ENCODE measurements around the gene CCDC92B.

The CCDC92B gene

DNA sequence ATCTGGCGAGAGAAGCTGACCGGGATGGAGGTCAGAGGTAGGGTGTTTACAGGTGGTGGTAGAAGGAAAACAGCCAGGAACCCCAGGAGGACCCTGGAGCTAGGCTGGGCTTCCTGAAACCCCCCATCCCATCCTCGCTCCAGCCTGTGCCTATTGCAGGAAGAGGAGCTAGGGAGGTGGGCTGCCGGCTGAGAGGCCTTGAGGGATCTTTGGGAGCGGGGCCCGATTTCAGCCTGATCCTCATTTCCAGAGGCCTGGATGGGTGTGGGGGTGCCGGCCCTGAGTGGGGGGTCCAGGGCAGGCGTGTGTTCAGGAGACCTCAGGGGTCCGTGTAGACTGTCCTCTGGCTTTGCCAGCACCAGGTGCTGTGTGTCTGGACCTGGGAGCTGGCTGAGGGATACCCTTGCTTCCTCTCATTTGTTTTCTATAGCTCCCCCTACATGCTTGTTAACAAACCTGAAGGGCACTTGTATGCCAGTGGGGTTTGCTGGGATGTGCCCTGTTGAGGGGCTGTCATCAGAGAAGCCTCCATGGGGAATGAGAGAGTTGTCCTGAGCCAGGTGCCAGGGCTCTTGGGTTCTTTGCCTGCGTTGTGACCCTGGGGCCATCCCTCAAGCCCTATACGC lies 27.9 kb upstream of the CCDC92B start:
- no peak for DNase-seq

DNA sequence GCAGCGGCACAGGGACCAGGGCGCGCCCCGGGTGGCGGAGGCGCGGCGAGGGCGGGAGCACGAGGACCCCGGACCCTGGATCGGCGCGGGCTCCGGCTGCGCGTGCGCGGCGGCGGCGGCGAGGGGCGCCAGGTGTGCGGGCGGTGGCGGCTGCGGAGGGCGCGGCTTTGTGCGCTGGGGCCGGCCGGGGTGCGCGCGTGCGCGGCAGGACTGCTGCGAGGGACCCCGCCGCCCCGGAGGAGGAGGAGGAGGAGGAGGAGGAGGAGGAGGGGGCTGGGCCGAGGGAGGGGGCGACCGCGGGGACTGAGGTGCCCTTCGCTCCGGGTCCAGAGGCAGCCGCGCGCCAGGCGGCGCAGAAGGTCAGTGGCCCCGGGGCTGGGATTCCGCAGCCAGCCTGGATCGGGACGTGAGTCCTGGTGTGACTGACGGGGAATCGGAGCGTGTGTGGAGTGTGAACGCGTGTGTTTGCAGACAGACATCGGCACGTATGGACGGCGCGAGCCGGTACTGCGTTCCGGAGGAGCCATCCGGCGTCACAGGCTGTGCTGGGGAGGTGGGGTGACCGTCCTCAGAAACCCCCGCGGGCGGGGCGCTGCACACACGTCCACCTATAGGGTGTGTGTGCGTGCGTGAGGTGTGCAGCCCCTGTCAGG lies 27.3 kb upstream of the CCDC92B start:
- no peak for DNase-seq

DNA sequence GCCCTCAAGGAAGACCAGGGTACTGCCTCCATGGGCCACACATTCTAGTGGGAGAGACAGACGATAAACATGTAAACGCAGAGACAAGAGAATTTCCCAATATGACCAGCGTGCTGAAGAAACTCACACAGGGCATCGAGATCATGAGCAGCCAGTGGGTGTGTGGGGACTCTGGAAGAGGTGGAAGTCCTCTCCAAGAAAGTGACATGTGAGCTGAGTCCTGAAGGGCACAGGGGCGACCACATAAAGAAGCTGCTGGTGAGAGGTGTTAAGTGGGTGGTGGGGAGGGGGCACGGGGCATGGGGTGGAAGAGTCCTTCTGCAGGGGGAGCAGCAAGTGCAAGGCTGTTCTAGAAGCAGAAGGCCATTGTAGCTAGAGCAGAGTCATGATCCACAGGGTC lies 25.8 kb upstream of the CCDC92B start:
- DNase-seq, result no peak

DNA sequence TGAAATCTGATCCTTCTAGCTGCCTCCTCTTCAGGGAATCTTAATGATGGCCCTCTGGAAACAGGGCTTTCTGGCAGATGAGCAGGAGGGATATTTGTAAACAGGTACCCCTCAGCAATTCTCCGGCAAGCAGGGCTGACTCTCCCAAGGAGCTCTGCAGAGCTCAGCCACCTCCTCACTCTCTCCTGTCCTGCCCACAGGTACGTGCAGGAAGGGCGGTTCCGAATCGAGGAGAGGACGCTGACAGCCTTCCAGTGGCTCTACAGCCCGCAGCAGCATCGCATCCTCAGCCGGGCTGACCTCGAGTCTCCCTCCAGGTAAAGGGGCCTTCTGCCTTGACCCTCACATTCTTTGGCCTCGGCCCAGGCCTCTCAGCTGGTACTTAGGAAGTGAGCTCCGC lies 20.7 kb upstream of the CCDC92B start:
- DNase-seq, result no peak

DNA sequence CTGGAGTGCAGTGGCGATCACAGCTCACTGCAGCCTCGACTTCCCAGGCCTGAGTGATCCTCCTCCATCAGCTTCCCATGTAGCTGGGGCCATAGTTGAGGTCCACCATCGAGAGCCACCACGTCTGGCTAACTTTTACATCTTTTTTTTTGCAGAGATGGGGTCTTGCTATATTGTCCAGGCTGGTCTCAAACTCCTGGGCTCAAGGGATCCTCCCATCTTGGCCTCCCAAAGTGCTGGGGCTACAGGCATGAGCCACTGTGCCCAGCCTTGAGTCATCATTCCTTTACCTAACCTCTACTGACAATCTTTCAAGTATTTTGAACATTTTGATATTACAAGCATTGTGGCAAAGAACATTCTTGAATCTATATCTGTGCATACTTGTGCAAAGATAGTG lies 9.4 kb upstream of the CCDC92B start:
- DNase-seq, result no peak

DNA sequence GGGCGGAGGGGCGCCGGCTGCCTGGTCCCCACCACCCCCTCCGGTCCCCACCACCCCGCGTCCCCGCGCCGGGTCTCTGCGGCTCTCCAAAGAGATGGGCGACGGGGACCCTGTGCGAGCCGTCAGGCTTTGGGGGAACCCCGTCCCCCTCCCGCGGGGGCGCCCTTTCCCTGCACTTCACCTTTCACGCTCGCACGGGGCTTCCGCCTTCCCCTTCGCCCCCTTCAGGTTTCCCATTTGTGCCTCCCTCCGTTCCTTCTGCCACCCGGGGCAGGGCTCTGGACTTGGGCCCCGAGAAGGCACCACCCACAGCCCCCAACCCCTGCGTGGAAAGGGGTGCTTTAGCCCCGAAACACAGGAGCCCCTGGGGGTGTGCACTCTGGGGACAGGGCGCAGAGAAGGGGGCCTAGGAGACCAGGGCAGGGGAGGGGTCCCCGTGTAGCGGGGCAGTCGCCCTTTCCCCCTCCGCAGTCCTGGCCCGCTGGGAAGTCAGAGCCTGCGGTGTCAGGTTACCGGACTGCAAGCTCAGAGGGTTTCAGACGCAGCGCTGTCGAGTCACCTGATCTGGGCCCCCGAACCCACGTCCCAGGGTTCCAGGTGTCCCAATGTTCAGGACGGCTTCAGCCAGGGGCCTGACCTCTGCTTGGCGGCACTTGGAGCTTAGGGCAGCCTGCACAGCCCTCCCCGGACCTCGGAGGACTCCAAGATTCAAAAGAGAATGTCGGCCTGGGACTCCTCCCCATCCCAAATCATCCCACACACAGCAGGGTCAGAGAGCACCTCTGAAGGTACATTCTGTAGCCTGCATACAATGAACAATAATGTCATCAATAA lies 6.7 kb upstream of the CCDC92B start:
- no peak for DNase-seq

DNA sequence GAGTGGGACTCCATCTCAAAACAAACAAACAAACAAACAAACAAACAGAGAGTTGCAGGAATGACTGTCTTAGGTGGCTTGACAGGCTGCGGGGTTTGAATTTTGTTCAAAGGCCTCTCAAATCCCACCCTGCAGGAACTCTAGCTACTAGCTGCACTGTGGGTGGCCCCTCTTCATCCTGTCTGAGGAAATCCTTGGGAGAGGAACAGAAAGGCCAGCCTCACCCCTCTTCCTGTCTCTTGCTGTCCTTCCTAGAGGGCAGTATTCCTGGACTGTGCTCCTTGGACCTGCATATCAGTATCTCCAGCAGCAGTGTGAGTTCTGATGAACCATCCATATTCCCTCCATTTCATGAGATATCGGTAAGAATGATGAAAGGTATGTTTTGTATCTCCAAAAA lies 2.0 kb upstream of the CCDC92B start:
- no peak for DNase-seq

DNA sequence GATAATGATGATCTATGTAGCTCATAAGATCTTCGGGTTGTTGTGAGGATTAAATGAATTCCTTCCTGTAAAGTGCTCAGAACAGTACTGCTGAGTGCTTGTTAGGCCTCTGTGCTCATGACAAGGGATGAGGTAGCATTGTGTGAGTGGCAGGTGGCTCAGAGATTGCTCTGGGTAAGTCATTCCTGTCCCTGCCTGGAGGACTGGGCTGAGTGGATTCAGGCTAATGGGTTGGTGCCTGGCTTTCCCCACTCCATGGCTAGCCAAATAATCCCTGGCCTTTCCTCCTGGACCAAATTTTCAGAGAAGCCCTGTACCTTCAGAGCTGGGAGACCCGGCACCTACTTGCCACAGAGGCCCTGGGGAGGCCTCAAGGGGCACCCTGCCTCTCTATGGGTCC lies 1.3 kb upstream of the CCDC92B start:
- DNase-seq, result no peak

DNA sequence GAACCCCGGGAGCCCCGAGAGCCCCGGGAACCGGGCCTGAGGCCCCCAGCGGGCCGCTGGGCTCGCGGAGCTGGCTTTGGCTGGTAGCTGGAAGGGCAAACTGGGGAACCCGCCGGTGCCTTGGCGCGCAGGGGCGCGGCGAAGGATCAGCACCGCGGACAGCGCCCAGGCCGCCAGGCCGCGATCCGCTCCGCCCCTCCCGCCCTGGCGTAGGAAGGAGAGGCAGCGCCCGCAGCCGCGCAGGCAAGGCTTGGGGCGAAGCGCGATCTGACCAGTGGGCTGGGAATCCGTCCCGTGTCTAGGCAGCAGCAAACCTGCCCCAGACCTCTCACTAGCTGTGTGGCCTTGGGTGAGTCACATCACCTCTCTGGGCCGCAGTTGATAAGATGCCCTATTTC lies 331 bp upstream of the CCDC92B start:
- peak; percentile 61 for DNase-seq

DNA sequence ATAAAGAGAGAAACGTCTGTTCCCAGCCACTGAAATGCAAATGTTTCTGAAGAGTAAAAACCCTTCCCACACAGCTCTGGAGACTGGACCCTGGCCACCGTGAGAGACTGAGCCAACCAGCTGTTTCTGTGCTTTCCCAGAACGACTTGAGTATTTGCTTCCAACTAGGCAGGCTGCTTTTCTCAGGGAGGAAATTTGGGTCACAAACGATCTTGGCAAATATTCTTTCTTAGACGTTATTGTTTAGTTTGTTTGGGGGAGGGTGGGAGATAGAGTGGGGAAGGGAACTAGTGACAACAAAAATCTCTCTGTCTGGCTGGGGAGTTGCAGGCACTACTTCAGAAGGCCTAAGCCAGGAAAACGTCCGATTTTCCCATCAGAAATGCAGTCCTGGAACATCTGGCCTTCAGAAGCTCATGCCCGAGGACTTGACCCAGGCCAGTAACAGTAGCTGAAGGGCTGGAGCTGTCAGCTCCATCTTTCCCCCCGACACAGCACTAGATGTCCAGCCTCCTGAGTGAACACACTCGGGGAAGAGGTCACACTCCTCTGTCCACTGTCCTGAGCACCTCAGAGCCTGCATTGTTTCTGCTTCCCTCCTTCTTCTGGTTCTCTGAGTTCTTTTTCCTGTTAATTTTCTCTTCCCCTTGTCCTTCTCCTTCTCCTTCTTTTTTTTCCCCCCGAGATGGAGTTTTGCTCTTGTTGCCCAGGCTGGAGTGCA lies 4.0 kb downstream of the CCDC92B start:
- DNase-seq, result no peak

DNA sequence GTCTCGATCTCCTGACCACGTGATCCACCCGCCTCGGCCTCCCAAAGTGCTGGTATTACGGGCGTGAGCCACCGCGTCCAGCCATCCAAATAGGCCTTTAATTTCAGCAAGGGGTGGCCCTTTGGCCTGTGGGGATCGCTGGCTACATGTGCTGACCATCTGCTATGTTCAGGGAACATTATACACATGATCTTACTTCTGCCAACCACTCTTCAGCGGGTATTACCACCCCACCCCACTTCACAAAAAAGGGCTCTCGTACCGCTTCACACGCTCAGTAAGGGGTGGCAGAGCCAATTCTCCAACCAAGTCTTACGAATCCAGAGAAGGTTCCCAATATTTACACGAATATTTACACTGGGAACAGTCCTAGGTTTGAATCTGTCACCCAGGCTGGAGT lies 11.8 kb downstream of the CCDC92B start:
- no peak for DNase-seq

DNA sequence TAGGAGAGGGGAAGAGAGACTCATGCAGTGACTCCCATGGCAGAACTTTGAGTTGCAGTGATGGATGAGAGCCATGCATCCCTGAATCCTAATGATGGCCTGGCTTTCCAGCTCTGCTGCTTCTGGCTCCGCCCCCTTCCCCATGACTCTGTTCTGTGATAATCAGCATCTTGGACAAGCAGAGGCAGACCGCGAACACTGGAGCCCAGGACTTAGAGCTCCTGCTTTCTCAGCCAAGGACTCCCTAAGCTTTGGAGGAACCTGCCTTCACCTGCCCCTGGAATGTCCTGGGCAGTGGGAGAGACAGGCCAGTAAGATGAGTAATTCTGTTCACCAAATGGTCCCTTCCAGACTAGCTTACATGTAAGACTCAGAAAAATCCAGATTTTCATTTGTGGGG lies 12.5 kb downstream of the CCDC92B start:
- DNase-seq, result no peak

DNA sequence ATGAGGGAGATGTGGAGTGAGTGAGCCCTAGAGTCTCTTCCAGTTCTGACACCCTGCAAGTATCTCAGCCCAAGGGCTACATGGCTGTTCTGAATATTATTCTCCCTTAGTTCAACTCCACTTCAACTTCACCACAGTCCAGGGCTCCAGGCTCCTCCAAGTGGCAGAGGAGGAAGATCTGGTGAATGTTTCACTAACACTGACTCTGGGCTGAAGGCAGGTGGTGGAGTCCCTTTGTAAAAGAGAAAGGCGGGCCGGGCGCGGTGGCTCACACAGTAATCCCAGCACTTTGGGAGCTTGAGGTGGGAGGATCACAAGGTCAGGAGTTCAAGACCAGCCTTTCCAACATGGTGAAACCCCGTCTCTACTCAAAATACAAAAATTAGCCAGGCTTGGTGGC lies 13.6 kb downstream of the CCDC92B start:
- no peak for DNase-seq

DNA sequence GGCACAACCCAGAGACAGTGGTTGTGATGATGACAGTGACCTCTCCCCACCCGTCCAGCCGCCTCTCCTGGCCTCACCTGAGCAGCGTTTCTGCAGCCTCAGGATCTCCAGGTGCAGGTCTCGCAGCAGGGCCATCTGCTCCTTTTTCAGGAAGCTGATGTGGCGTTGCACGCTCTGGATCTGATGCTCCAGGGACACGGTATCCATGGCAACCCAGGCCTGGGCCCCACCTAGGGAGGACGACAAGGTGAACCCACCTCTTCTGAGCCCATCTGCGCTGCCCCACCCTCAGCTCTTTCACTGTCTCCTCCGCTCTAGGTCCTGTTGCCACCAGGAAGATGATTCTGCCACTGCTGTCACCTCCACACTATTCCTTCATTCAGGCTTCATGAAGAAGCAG lies 14.5 kb downstream of the CCDC92B start:
- no peak for DNase-seq

DNA sequence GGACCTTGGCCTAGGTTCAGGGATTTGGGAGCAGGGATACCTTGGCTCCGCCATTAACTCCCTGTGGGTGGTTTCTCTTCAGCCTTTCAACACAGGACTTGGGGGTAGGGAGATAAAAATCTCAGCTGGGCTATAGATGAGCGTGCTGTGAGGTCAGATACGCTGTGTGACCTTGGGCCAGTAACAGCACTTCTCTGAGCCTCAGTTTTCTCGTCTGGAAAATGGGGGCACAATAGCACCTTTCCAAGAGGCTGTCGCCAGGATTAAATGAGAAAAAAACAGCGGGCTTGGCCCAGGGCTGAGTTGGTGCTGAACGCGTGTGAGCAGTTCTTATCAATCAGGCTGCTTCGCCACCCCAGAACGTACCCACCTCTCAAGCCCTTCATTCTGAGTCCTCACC lies 17.6 kb downstream of the CCDC92B start:
- DNase-seq, result no peak

DNA sequence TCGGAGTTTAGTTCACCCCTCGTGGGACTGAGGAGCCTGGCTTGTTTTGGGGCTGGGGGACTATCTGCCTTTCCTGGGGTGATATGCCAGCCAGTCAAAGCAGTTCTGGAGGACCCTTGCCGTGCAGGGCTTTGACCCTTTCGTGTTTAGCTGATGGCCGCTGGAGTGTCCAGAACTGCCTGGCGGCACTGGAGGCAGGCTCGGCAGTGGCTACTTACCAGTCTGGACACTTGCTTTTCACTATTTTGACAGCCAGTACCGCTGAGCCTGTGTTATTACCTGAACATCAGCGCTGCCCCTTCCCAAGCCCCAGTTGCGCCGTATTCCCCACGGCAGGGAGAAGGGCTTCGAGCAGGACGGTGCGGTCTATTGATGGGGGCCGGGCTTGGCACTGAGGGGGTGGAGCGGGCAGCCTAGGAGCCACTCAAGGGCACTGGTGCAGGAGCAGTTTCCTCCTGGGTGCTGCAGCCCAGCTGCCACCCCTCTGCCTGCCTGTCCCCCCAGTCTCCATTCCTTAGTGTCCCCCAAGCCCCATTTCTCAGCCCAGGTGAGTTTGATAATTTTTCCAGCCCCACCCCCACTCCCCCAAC lies 18.6 kb downstream of the CCDC92B start:
- no peak for DNase-seq

DNA sequence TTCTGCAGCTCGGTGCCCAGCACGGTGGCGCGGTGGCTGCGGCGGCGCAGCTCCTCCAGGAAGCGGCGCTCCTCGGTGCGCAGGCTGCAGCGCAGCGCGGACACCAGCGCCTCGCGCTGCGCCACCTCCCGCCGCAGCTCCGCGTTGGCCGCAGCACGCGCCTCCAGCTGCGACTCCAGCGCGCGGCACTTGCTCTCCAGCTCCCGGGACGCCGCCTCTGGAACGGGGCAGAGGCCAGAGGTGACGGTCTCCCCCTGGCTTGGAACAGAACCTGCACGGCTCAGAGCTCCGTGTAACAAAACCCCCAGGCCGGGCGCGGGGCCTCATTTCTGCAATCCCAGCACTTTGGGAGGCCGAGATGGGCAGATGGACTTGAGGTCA lies 24.7 kb downstream of the CCDC92B start:
- DNase-seq, result peak; percentile 29

DNA sequence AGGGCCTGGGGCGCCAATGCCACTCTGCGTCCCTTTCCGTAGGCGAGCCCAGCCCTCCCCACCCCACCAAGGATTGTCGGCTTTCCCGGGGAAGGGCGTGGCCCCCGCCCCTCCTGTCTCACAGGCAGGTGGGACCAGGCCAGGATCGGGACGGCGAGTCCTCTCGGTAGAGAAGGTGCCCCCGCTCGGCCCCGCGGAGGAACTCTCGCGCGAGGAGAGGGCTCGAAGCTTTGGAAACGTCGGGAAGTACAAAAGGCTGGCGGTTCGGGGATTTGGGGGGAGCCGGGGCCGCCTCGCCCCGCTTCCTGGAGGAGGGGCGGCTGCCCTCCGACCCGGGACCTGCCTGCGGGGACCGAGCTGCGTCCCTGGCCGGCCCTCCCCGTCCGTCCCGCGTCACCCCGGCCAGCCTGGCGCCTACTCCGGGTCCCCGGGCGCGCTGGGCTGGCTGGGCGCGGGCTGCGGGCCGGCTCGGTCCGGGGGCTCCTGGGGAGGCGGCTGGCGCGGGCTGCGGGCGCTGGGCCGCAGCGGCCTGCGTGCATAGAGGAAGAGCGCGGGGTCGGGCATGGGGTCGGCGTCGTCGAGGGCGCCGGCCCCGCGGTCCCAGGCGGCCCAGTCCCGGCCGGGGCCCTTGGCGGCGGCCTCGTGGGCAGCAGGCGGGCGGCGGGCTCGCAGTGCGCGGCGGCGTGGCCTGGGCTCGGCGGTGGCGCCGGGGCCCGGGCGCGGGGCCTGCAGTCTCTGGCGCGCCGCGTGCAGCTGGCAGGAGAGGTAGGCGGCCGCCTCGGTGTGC lies 25.3 kb downstream of the CCDC92B start:
- DNase-seq, result no peak

DNA sequence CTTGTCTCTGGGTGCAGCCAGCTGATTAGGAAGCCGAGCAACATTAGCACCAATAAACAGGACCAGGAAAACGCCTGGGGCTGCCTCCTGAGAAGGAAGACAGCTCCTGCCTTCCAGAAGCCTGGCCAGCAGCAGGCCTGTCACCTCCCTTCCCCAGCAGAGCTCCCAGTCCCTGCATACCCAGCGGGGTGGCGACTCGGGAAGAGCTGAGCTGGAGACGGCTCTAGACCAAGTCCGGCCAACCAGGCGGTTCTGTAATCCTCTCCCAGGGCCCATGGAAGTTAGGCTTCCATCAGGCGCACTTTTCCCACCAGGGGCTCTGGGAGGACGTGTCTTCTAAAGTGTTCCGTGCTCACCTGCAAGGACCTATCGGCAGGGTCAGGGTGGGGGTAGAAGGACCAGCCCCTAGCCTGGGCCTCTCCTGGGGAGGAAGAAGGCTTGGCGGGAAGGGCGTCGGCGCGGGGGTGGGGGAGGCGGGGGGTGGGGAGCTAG lies 25.9 kb downstream of the CCDC92B start:
- DNase-seq, result no peak

DNA sequence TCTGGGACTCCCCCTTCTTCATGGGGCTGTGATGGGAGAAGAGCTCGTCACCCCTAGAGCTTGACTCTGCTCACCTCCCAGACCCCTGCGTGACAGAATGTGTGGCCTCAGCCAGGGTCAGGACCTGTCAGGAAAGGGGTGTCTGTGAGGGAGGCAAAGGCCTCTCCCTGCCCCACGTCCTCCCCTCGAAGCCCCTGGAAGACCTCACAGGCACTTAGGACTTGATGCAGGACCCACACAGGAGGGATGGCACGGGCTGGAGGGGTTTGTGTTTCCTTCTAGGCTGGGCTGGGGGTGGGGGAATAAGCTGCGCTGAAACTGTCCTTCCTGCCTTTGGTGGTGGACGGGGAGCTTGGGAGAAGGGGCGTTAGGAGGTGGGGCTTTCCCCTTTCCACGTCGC lies 26.8 kb downstream of the CCDC92B start:
- DNase-seq, result no peak

DNA sequence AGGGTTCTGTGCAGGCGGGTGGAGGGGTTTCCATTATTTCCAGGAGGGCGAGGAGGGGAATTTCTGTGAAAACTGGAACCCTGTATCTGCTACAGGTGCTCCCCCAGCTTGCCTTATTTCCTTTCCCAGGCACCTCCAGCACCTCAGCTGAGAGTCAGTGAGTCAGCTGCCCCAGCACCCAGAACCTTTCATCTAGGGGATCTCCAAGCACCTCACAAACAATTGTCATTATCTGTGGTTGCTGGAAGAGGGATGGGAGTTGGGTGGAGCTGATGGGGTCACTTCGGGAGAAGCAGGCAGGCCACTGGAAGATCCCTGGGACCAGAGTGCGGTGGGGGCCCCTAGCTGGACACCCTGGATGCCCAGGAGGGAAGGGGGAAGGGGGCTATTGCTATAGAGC lies 27.8 kb downstream of the CCDC92B start:
- DNase-seq, result no peak

DNA sequence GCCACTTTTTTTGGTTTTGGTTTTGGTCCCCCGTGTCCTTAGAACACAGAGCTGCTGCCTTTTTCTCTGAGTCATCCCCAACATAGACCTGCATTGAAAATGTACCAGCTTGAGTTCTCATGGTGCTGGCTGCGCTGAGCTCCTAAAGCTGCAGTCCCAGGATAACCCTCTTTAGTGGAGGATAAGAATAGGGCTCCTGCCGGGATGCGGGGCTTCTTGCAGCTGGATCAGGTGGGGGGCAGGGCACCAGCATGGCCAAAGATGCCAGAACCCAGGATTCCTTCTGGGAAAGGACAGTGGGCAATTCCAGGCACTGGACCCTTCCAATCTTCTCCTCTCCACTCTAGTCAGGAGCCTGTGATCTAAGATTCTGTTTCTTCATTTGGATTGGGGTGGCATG lies 29.6 kb downstream of the CCDC92B start:
- DNase-seq, result no peak

All from CD4-positive, alpha-beta T cell treated with Interferon gamma for 1 hour (primary cell).